ENCODE data around the gene NRXN3.

Gene NRXN3

GRCh38 chr14:78576437-78577166 is 406.4 kb downstream of the NRXN3 start:
- no peak for TF ChIP-seq Cebpa-rat (IDR thresholded peaks at IDR 0.05)
- Histone ChIP-seq H3K4me3 (no peak overlapping the region), H3K9me3 (peaks cover 31% of the 10 kb centered on the region), H3K36me3 (no peaks in the 10 kb centered on the region), H4K20me1 (no peaks in the 10 kb centered on the region), H3K9ac (no peak overlapping the region), H3K4me2 (no peak overlapping the region), H3K4me1 (no peaks in the 10 kb centered on the region), H3K27ac (no peak overlapping the region), H3K27me3 (no peaks in the 10 kb centered on the region)

GRCh38 chr14:78581229-78581628 is 411.1 kb downstream of the NRXN3 start:
- H3K4me1 ChIP-seq: no peaks in the 10 kb centered on the region
- no peaks in the 10 kb centered on the region for H3K9me3 ChIP-seq
- H3K4me2 ChIP-seq: no peak overlapping the region
- no peaks in the 10 kb centered on the region for H4K20me1 ChIP-seq
- H3K27ac ChIP-seq: no peak overlapping the region
- no peak overlapping the region for H3K4me3 ChIP-seq
- H3K27me3 ChIP-seq: no peaks in the 10 kb centered on the region
- no peak overlapping the region for H3K9ac ChIP-seq
- TF ChIP-seq Cebpa-rat (IDR thresholded peaks at IDR 0.05): no peak
- no peaks in the 10 kb centered on the region for H3K36me3 ChIP-seq

- H3K9ac ChIP-seq: no peak overlapping the region
- H3K27me3 ChIP-seq: no peaks in the 10 kb centered on the region
- H3K4me1 ChIP-seq: no peaks in the 10 kb centered on the region
- TF ChIP-seq Cebpa-rat (IDR thresholded peaks at IDR 0.05): no peak
- H3K27ac ChIP-seq: no peak overlapping the region
- H3K4me2 ChIP-seq: no peak overlapping the region
- no peaks in the 10 kb centered on the region for H3K36me3 ChIP-seq
- no peaks in the 10 kb centered on the region for H4K20me1 ChIP-seq
- H3K9me3 ChIP-seq: no peaks in the 10 kb centered on the region
- H3K4me3 ChIP-seq: no peak overlapping the region
Measured at GRCh38 chr14:78586681-78587080, 416.5 kb downstream of the NRXN3 start.

- Histone ChIP-seq H3K4me1 (no peaks in the 10 kb centered on the region), H3K36me3 (no peaks in the 10 kb centered on the region), H3K4me3 (no peak overlapping the region), H3K27me3 (no peaks in the 10 kb centered on the region), H3K27ac (no peak overlapping the region), H3K4me2 (no peak overlapping the region), H3K9ac (no peak overlapping the region), H4K20me1 (no peaks in the 10 kb centered on the region), H3K9me3 (no peaks in the 10 kb centered on the region)
- no peak for TF ChIP-seq Cebpa-rat (IDR thresholded peaks at IDR 0.05)
Measured at GRCh38 chr14:78588906-78589305, 418.7 kb downstream of the NRXN3 start.

GRCh38 chr14:78592616-78593219 is 422.5 kb downstream of the NRXN3 start:
- no peaks in the 10 kb centered on the region for H3K27me3 ChIP-seq
- no peaks in the 10 kb centered on the region for H3K36me3 ChIP-seq
- H4K20me1 ChIP-seq: no peaks in the 10 kb centered on the region
- H3K4me2 ChIP-seq: no peak overlapping the region
- TF ChIP-seq Cebpa-rat (IDR thresholded peaks at IDR 0.05): no peak
- H3K9ac ChIP-seq: no peak overlapping the region
- no peaks in the 10 kb centered on the region for H3K9me3 ChIP-seq
- H3K27ac ChIP-seq: no peak overlapping the region
- no peaks in the 10 kb centered on the region for H3K4me1 ChIP-seq
- H3K4me3 ChIP-seq: no peak overlapping the region

- Histone ChIP-seq H3K4me1 (no peaks in the 10 kb centered on the region), H3K36me3 (no peaks in the 10 kb centered on the region), H4K20me1 (no peaks in the 10 kb centered on the region), H3K27ac (no peak overlapping the region), H3K9ac (no peak overlapping the region), H3K4me2 (no peak overlapping the region), H3K9me3 (no peaks in the 10 kb centered on the region), H3K27me3 (no peaks in the 10 kb centered on the region), H3K4me3 (no peak overlapping the region)
- TF ChIP-seq Cebpa-rat (IDR thresholded peaks at IDR 0.05): no peak
Measured at GRCh38 chr14:78593949-78594348, 423.8 kb downstream of the NRXN3 start.

GRCh38 chr14:78595797-78596196 is 425.6 kb downstream of the NRXN3 start:
- TF ChIP-seq Cebpa-rat (IDR thresholded peaks at IDR 0.05): no peak
- H3K9me3 ChIP-seq: no peaks in the 10 kb centered on the region
- no peaks in the 10 kb centered on the region for H3K4me1 ChIP-seq
- H3K36me3 ChIP-seq: no peaks in the 10 kb centered on the region
- H3K9ac ChIP-seq: no peak overlapping the region
- H3K4me2 ChIP-seq: no peak overlapping the region
- no peaks in the 10 kb centered on the region for H4K20me1 ChIP-seq
- no peak overlapping the region for H3K27ac ChIP-seq
- no peaks in the 10 kb centered on the region for H3K27me3 ChIP-seq
- no peak overlapping the region for H3K4me3 ChIP-seq

- no peak overlapping the region for H3K27ac ChIP-seq
- H3K9ac ChIP-seq: no peak overlapping the region
- H3K9me3 ChIP-seq: no peaks in the 10 kb centered on the region
- no peaks in the 10 kb centered on the region for H3K4me1 ChIP-seq
- H3K36me3 ChIP-seq: no peaks in the 10 kb centered on the region
- H3K27me3 ChIP-seq: no peaks in the 10 kb centered on the region
- no peak for TF ChIP-seq Cebpa-rat (IDR thresholded peaks at IDR 0.05)
- no peak overlapping the region for H3K4me2 ChIP-seq
- no peak overlapping the region for H3K4me3 ChIP-seq
- H4K20me1 ChIP-seq: no peaks in the 10 kb centered on the region
Measured at GRCh38 chr14:78598046-78598920, 428.1 kb downstream of the NRXN3 start.

- Histone ChIP-seq H3K4me3 (no peak overlapping the region), H3K9me3 (no peaks in the 10 kb centered on the region), H3K4me1 (peaks cover 11% of the 10 kb centered on the region), H3K4me2 (no peak overlapping the region), H3K27ac (no peak overlapping the region), H3K36me3 (no peaks in the 10 kb centered on the region), H3K27me3 (no peaks in the 10 kb centered on the region), H4K20me1 (no peaks in the 10 kb centered on the region), H3K9ac (no peak overlapping the region)
- no peak for TF ChIP-seq Cebpa-rat (IDR thresholded peaks at IDR 0.05)
Measured at GRCh38 chr14:78605025-78605762, 435.0 kb downstream of the NRXN3 start.

Data from BLaER1 (cell line).